Body of pancreas (tissue), 4 donors: ENCODE measurements around the gene TARBP1. TPM values are rescaled to one million over a fixed set of nuclear protein-coding genes. Genes with fewer than 3 reads are reported as not detected.

Experiments
- ATAC-seq: fragments of 150-250 bp; one replicate; pipeline ENCODE4 v1.9.1; 2016
- DNase-seq, 4 donors: peaks; one replicate each; pipeline ENCODE4 v3.0.0-alpha.2; 2019
- H3K27ac ChIP-seq, 4 donors: fragments of 200-600 bp; sonication (generic); 1 replicate in 3 of 4; 2 replicates in 1 of 4; pipeline versions ENCODE4 v1.5.1 to v1.6.1; 2016 to 2019; ENCODE audit warnings: mild to moderate bottlenecking in 1 of 4, mixed read lengths in 1 of 4, moderate library complexity in 1 of 4
- H3K27me3 ChIP-seq, 2 donors: fragments of 200-600 bp; sonication (generic); one replicate each; pipeline ENCODE4 v1.6.0; 2016; ENCODE audit warnings: mild to moderate bottlenecking in 1 of 2
- H3K36me3 ChIP-seq, 2 donors: fragments of 200-600 bp; sonication (generic); replicated peaks in 1 of 2; 2 replicates each; pipeline ENCODE4 v1.5.1; 2016; ENCODE audit warnings: low read depth in 2 of 2; ENCODE audit not compliant: insufficient read depth in 1 of 2
- H3K4me1 ChIP-seq: fragments of 200-600 bp; sonication (generic); one replicate; pipeline ENCODE4 v1.6.0; 2016
- H3K4me3 ChIP-seq, 2 donors: fragments of 200-600 bp; sonication (generic); 1 replicate in 1 of 2; 2 replicates in 1 of 2; pipeline ENCODE4 v1.5.1; 2016 to 2019
- H3K9me3 ChIP-seq, 3 donors: fragments of 200-600 bp; sonication (generic); 1 replicate in 2 of 3; 2 replicates in 1 of 3; pipeline ENCODE4 v1.5.1; 2016
- CTCF ChIP-seq, 7 experiments: fragments of 450-650 bp in 4 of 7; fragments of 200-600 bp in 3 of 7; sonication (generic) in 3 of 7; IDR thresholded peaks; one replicate each; pipeline ENCODE4 v1.5.1; 2016 to 2019; ENCODE audit warnings: antibody characterized with exemption in 7 of 7
- POLR2A ChIP-seq, 3 donors: fragments of 450-650 bp; IDR thresholded peaks; one replicate each; pipeline ENCODE4 v1.6.1; 2016; ENCODE audit warnings: antibody characterized with exemption in 3 of 3, mild to moderate bottlenecking in 2 of 3
- WGBS, 2 donors: methylation state at CpG; one replicate each; pipeline ENCODE4 v1.1.5; 2017; 5-methylcytosine and 5-hydroxymethylcytosine counted together
- intact Hi-C: fragments of 100-400 bp; cut with DNase I; formaldehyde crosslinking; loops from one replicate; pipeline ENCODE4 v1.15.1; 2023
- total RNA-seq, 2 donors: library from RNA; depleted of rRNA; stranded (reverse); fragments of >200 nt; gene quantifications; one replicate each; pipeline ENCODE4 v1.1.0, GENCODE V29; 2016

The TARBP1 gene
- total RNA-seq, 2 donors from 2014 or later: 30.6 to 32.0 TPM

GRCh38 chr1:234474375-234474774 lies 4.6 kb downstream of the TARBP1 start:
- no peak overlapping the region for H3K27ac ChIP-seq
- no peaks in the 10 kb centered on the region for H3K9me3 ChIP-seq
- WGBS, 2 donors: 61 to 64% methylated on average over 2 of the region's 2 CpGs
- TF ChIP-seq CTCF (IDR thresholded peaks at IDR 0.05) (no peak), POLR2A (IDR thresholded peaks at IDR 0.05) (no peak)
- no peak overlapping the region for H3K4me3 ChIP-seq
- DNase-seq (no peak), ATAC-seq (no peak)
- H3K36me3 ChIP-seq: no peaks in the 10 kb centered on the region
- intact Hi-C loops: no loop called here
- no peaks in the 10 kb centered on the region for H3K27me3 ChIP-seq
- peaks cover 19% of the 10 kb centered on the region for H3K4me1 ChIP-seq

GRCh38 chr1:234473118-234473517 lies 5.9 kb downstream of the TARBP1 start:
- WGBS, 2 donors: 62 to 90% methylated on average over 3 of the region's 3 CpGs
- H3K9me3 ChIP-seq: no peaks in the 10 kb centered on the region
- intact Hi-C loops: no loop called here
- no peak for TF ChIP-seq CTCF (IDR thresholded peaks at IDR 0.05)
- TF ChIP-seq POLR2A (IDR thresholded peaks at IDR 0.05): no peak
- no peak for ATAC-seq
- H3K4me1 ChIP-seq: peaks cover 24% of the 10 kb centered on the region
- no peaks in the 10 kb centered on the region for H3K27me3 ChIP-seq
- no peak overlapping the region for H3K27ac ChIP-seq
- no peak overlapping the region for H3K4me3 ChIP-seq
- DNase-seq: no peak
- H3K36me3 ChIP-seq: no peaks in the 10 kb centered on the region

GRCh38 chr1:234469376-234469775 lies 9.6 kb downstream of the TARBP1 start:
- no peak for DNase-seq
- Histone ChIP-seq H3K36me3 (peaks cover 0 to 5% of the 10 kb centered on the region in 2 donors), H3K9me3 (no peaks in the 10 kb centered on the region), H3K4me3 (no peak overlapping the region), H3K27ac (no peak overlapping the region), H3K27me3 (no peaks in the 10 kb centered on the region), H3K4me1 (peaks cover 7% of the 10 kb centered on the region)
- no peak for ATAC-seq
- no peak for TF ChIP-seq CTCF (IDR thresholded peaks at IDR 0.05)
- no peak for TF ChIP-seq POLR2A (IDR thresholded peaks at IDR 0.05)
- intact Hi-C loops: no loop called here

DNA sequence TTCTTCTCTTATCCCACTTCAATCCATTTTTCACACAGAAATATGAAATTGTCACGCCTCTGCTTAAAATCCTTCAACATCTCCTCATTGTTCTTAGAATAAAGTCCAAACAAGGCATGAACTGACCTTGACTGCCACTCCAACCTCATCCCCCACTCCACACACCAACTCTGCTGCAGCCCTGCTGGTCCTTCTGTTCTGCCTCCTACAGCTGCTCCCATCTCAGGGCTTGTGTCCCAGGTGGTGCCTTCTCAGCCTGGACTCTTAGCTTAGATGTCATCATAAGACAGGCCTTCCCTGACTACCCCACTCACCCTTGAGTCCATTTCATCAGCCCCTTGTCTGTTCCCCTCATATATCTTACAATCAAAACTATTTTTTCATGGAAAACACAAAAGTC lies 10.4 kb downstream of the TARBP1 start:
- no peak for TF ChIP-seq CTCF (IDR thresholded peaks at IDR 0.05)
- TF ChIP-seq POLR2A (IDR thresholded peaks at IDR 0.05): no peak
- Histone ChIP-seq H3K27me3 (no peaks in the 10 kb centered on the region), H3K4me3 (no peak overlapping the region), H3K27ac (no peak overlapping the region), H3K4me1 (peaks cover 7% of the 10 kb centered on the region), H3K9me3 (no peaks in the 10 kb centered on the region), H3K36me3 (peaks cover 0 to 5% of the 10 kb centered on the region in 2 donors)
- intact Hi-C loops: no loop called here
- ATAC-seq (no peak), DNase-seq (peak in 3 of 4 donors; percentile 33 to 53 (median 39))
- 42 to 45% methylated on average over 1 of the region's 1 CpG for WGBS, 2 donors

DNA sequence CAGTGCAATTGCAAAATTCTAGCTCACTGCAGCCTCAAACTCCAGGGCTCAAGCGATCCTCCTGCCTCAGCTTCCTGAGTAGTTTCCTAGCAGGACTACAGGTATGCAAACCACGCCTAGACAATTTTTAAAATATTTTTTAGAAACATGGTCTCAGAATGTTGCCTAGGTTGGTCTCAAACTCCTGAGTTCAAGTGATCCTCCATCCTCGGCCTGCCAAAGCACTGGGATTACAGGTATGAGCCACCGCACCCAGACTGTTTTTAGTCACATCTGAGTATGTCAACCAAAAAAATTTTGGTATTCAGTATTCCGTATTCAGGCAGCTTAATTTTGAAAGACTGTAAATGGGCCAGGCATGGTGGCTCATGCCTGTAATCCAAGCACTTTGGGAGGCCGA lies 11.2 kb downstream of the TARBP1 start:
- 87 to 98% methylated on average over 6 of the region's 6 CpGs for WGBS, 2 donors
- intact Hi-C loops: no loop called here

More for the DNA sequence above, 11.2 kb downstream of the TARBP1 start:
- no peak for TF ChIP-seq CTCF (IDR thresholded peaks at IDR 0.05)
- TF ChIP-seq POLR2A (IDR thresholded peaks at IDR 0.05): no peak
- DNase-seq (no peak), ATAC-seq (no peak)
- Histone ChIP-seq H3K27ac (no peak overlapping the region), H3K36me3 (peaks cover 0 to 5% of the 10 kb centered on the region in 2 donors), H3K27me3 (no peaks in the 10 kb centered on the region), H3K4me1 (peaks cover 7% of the 10 kb centered on the region), H3K4me3 (no peak overlapping the region), H3K9me3 (no peaks in the 10 kb centered on the region)
